ENCODE data around the gene RTN4. TPM values are rescaled to one million over a fixed set of nuclear protein-coding genes. Genes with fewer than 3 reads are reported as not detected.

RTN4 gene
- total RNA-seq, 1 experiment from 2014 or later = 394 TPM

- no peak for DNase-seq
- no peak overlapping the region for H3K27ac Mint-ChIP-seq (ENCODE audit: unreplicated experiment)
Measured at GRCh38 chr2:55090702-55091101, 40.5 kb upstream of the RTN4 start.

GRCh38 chr2:55089726-55090125 is 39.5 kb upstream of the RTN4 start:
- BruUV-seq (replicated peaks) = no TSS peak
- TF ChIP-seq CTCF (IDR thresholded peaks at IDR 0.05; ENCODE audit: unreplicated experiment) = no peak
- intact Hi-C loops (cut with micrococcal nuclease; ENCODE audit: unreplicated experiment) = no loop called here
- CTCF ChIA-PET = no interaction called here
- Mint-ChIP-seq H3K27me3 (ENCODE audit: unreplicated experiment) (no peaks in the 10 kb centered on the region), H3K9me3 (ENCODE audit: low read depth, unreplicated experiment) (peaks cover 3% of the 10 kb centered on the region), H3K36me3 (ENCODE audit: insufficient read depth, unreplicated experiment) (no peaks in the 10 kb centered on the region), H3K4me3 (ENCODE audit: low read depth, unreplicated experiment) (no peak overlapping the region), H3K4me1 (ENCODE audit: low read depth, unreplicated experiment) (peaks cover 31% of the 10 kb centered on the region), H3K27ac (ENCODE audit: unreplicated experiment) (no peak overlapping the region)
- DNase-seq = no peak

More at GRCh38 chr2:55090702-55091101, 40.5 kb upstream of the RTN4 start:
- Mint-ChIP-seq H3K9me3 (ENCODE audit: low read depth, unreplicated experiment) (peaks cover 3% of the 10 kb centered on the region), H3K27me3 (ENCODE audit: unreplicated experiment) (no peaks in the 10 kb centered on the region), H3K36me3 (ENCODE audit: insufficient read depth, unreplicated experiment) (no peaks in the 10 kb centered on the region), H3K4me1 (ENCODE audit: low read depth, unreplicated experiment) (peaks cover 33% of the 10 kb centered on the region), H3K4me3 (ENCODE audit: low read depth, unreplicated experiment) (no peak overlapping the region)
- CTCF ChIA-PET = no interaction called here
- BruUV-seq (replicated peaks) = no TSS peak
- no peak for TF ChIP-seq CTCF (IDR thresholded peaks at IDR 0.05; ENCODE audit: unreplicated experiment)
- intact Hi-C loops (cut with micrococcal nuclease; ENCODE audit: unreplicated experiment) = no loop called here

- Mint-ChIP-seq H3K36me3 (ENCODE audit: insufficient read depth, unreplicated experiment) (no peaks in the 10 kb centered on the region), H3K9me3 (ENCODE audit: low read depth, unreplicated experiment) (peaks cover 3% of the 10 kb centered on the region), H3K27me3 (ENCODE audit: unreplicated experiment) (no peaks in the 10 kb centered on the region), H3K4me1 (ENCODE audit: low read depth, unreplicated experiment) (peaks cover 20% of the 10 kb centered on the region), H3K4me3 (ENCODE audit: low read depth, unreplicated experiment) (no peak overlapping the region), H3K27ac (ENCODE audit: unreplicated experiment) (no peak overlapping the region)
- CTCF ChIA-PET = no interaction called here
- DNase-seq = no peak
- no peak for TF ChIP-seq CTCF (IDR thresholded peaks at IDR 0.05; ENCODE audit: unreplicated experiment)
- BruUV-seq (replicated peaks) = no TSS peak
- intact Hi-C loops (cut with micrococcal nuclease; ENCODE audit: unreplicated experiment) = no loop called here
Measured at GRCh38 chr2:55088400-55088799, 38.1 kb upstream of the RTN4 start.

- Mint-ChIP-seq H3K27ac (ENCODE audit: unreplicated experiment) (no peak overlapping the region), H3K4me1 (ENCODE audit: low read depth, unreplicated experiment) (peaks cover 16% of the 10 kb centered on the region), H3K27me3 (ENCODE audit: unreplicated experiment) (no peaks in the 10 kb centered on the region), H3K4me3 (ENCODE audit: low read depth, unreplicated experiment) (no peak overlapping the region), H3K36me3 (ENCODE audit: insufficient read depth, unreplicated experiment) (no peaks in the 10 kb centered on the region), H3K9me3 (ENCODE audit: low read depth, unreplicated experiment) (peaks cover 3% of the 10 kb centered on the region)
- CTCF ChIA-PET = no interaction called here
- no peak for DNase-seq
- TF ChIP-seq CTCF (IDR thresholded peaks at IDR 0.05; ENCODE audit: unreplicated experiment) = no peak
- no TSS peak for BruUV-seq (replicated peaks)
- intact Hi-C loops (cut with micrococcal nuclease; ENCODE audit: unreplicated experiment) = no loop called here
Measured at GRCh38 chr2:55087936-55088335, 37.7 kb upstream of the RTN4 start.
